SU-DHL-6 (cell line): ENCODE results near the gene DDX31.

Source experiments
- H2AFZ ChIP-seq: fragments of 200-600 bp; sonication (generic); 2 replicates; pipeline ENCODE4 v1.6.1; 2014; ENCODE audit warnings: low read depth, mild to moderate bottlenecking, moderate library complexity, mixed read lengths, antibody characterized with exemption, low read length; ENCODE audit not compliant: severe bottlenecking
- H3F3A ChIP-seq: fragments of 200-600 bp; shearing (Covaris generic); 2 replicates; pipeline ENCODE4 v1.6.0; 2016; ENCODE audit warnings: antibody characterized with exemption, mild to moderate bottlenecking; ENCODE audit not compliant: insufficient read depth
- H3K27ac ChIP-seq: fragments of 200-600 bp; sonication (generic); 2 replicates; pipeline ENCODE4 v1.5.1; 2016; ENCODE audit warnings: low read depth, mild to moderate bottlenecking, low read length, moderate library complexity, mixed read lengths
- H3K27me3 ChIP-seq: fragments of 200-600 bp; sonication (generic), shearing (Covaris generic); 2 replicates; pipeline ENCODE4 v1.6.0; 2014; ENCODE audit warnings: mild to moderate bottlenecking, low read length
- H3K36me3 ChIP-seq: fragments of 200-600 bp; sonication (generic); 2 replicates; pipeline ENCODE4 v1.6.1; 2014; ENCODE audit warnings: mild to moderate bottlenecking, low read length, mixed read lengths
- H3K4me2 ChIP-seq: fragments of 300-600, 200-600 bp; shearing (Covaris generic), sonication (generic); 2 replicates; pipeline ENCODE4 v1.6.0; 2014; ENCODE audit warnings: low read length, low read depth, mild to moderate bottlenecking; ENCODE audit not compliant: poor library complexity, severe bottlenecking
- H3K4me3 ChIP-seq: fragments of 200-600 bp; sonication (generic); 2 replicates; pipeline ENCODE4 v1.5.1; 2014; ENCODE audit warnings: antibody characterized with exemption, low read length, mild to moderate bottlenecking, mixed read lengths; ENCODE audit not compliant: insufficient read depth, poor library complexity, severe bottlenecking
- H3K79me2 ChIP-seq: fragments of 200-600 bp; sonication (generic); 2 replicates; pipeline ENCODE4 v1.6.1; 2014; ENCODE audit warnings: mild to moderate bottlenecking, low read length, moderate library complexity; ENCODE audit not compliant: insufficient read depth
- H3K9ac ChIP-seq: fragments of 200-600 bp; sonication (generic); 2 replicates; pipeline ENCODE4 v1.7.0; 2014; ENCODE audit warnings: mild to moderate bottlenecking, low read length
- H3K9me2 ChIP-seq: fragments of 200-600 bp; sonication (generic); replicated peaks from 2 replicates; pipeline ENCODE4 v1.6.1; 2014; ENCODE audit warnings: low read length; ENCODE audit not compliant: insufficient read depth
- H3K9me3 ChIP-seq: fragments of 200-600 bp; sonication (generic); 2 replicates; pipeline ENCODE4 v1.6.1; 2014; ENCODE audit warnings: low read length, mixed read lengths; ENCODE audit not compliant: insufficient read depth
- H4K20me1 ChIP-seq: fragments of 200-600 bp; sonication (generic); 2 replicates; pipeline ENCODE4 v1.6.1; 2014; ENCODE audit warnings: low read depth, mild to moderate bottlenecking, antibody characterized with exemption, low read length, moderate library complexity, mixed read lengths
- CTCF ChIP-seq: fragments of 200-600 bp; sonication (generic); IDR thresholded peaks from one replicate; pipeline ENCODE4 v1.5.1; 2017; ENCODE audit warnings: antibody characterized with exemption, mild to moderate bottlenecking, low read length, moderate library complexity; ENCODE audit not compliant: insufficient read depth, poor library complexity, severe bottlenecking
- EZH2phosphoT487 ChIP-seq: fragments of 200-600 bp; sonication (generic), shearing (Covaris generic); conservative IDR thresholded peaks from 2 replicates; pipeline ENCODE4 v1.6.1; 2018; ENCODE audit warnings: mild to moderate bottlenecking, antibody characterized with exemption, low read length, moderate library complexity, mixed read lengths

DDX31 gene

GRCh38 chr9:132708769-132709430 lies 39.1 kb upstream of the DDX31 start:
- no peaks in the 10 kb centered on the region for H3F3A ChIP-seq
- H3K36me3 ChIP-seq: no peaks in the 10 kb centered on the region
- no peak overlapping the region for H3K27ac ChIP-seq
- no peaks in the 10 kb centered on the region for H4K20me1 ChIP-seq
- no peak overlapping the region for H3K4me3 ChIP-seq
- TF ChIP-seq CTCF (no peak), EZH2phosphoT487 (no peak)
- H3K79me2 ChIP-seq: no peaks in the 10 kb centered on the region
- H3K9me2 ChIP-seq: no peaks in the 10 kb centered on the region
- no peak overlapping the region for H3K9ac ChIP-seq
- H3K9me3 ChIP-seq: no peaks in the 10 kb centered on the region
- no peak overlapping the region for H2AFZ ChIP-seq
- no peaks in the 10 kb centered on the region for H3K27me3 ChIP-seq
- no peak overlapping the region for H3K4me2 ChIP-seq

DNA sequence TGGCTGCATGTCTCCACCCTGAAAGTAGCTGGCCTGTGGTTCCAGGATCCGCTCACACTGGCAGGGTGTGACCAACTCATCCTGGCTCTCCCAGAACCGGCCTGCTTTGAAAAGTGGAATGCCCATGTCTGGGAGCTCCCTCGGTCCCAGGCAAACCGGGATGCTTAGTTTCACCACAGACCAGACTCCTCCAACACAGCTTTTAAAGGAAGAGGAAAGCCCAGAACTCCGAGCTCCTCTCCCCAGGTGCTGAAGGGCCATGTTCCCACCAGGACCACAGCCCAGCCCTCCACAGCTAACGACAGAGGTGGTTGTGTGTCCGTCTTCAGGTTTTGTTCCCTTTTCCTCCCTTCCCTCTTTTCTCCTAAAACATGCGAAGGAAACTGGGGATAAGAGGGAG lies 38.5 kb upstream of the DDX31 start:
- no peaks in the 10 kb centered on the region for H3K36me3 ChIP-seq
- H3K9me2 ChIP-seq: no peaks in the 10 kb centered on the region
- TF ChIP-seq EZH2phosphoT487: no peak
- no peak for TF ChIP-seq CTCF
- H3K4me3 ChIP-seq: no peak overlapping the region
- H3K9me3 ChIP-seq: no peaks in the 10 kb centered on the region
- H3K79me2 ChIP-seq: no peaks in the 10 kb centered on the region
- H4K20me1 ChIP-seq: no peaks in the 10 kb centered on the region
- H2AFZ ChIP-seq: no peak overlapping the region
- no peak overlapping the region for H3K27ac ChIP-seq
- H3K9ac ChIP-seq: no peak overlapping the region
- H3F3A ChIP-seq: no peaks in the 10 kb centered on the region
- H3K4me2 ChIP-seq: no peak overlapping the region
- no peaks in the 10 kb centered on the region for H3K27me3 ChIP-seq

DNA sequence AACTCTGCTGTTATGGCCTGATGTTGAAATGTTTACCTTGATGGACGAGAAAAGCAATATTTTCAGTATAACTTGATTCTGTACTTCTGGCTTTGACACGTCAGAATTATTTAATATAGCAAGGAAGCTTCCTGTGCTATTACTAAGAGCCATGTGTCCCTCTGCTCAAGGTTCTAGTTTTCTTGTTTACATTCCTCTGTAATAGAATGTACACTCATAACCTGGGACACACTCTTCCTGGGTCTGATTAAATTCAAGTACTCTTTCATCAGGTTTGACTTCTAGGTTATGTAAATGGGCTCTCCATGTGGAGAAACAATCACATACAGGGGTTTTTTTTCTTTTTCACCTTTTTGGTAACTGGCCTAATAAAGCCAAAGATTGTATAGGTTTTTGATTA lies 33.6 kb upstream of the DDX31 start:
- Histone ChIP-seq H3K4me3 (no peak overlapping the region), H3K27ac (no peak overlapping the region), H2AFZ (no peak overlapping the region), H3K9me2 (no peaks in the 10 kb centered on the region), H3K36me3 (no peaks in the 10 kb centered on the region), H3K79me2 (no peaks in the 10 kb centered on the region), H3K27me3 (no peaks in the 10 kb centered on the region), H3K4me2 (no peak overlapping the region), H4K20me1 (no peaks in the 10 kb centered on the region), H3K9ac (no peak overlapping the region), H3K9me3 (0 out of 2 replicates have a peak, but pooled peaks cover under 1% of the 10 kb centered on the region), H3F3A (no peaks in the 10 kb centered on the region)
- TF ChIP-seq CTCF: no peak
- no peak for TF ChIP-seq EZH2phosphoT487
